ENCODE results near the gene PKP2.

The PKP2 gene

GRCh38 chr12:32754111-32754510 lies 142.5 kb downstream of the PKP2 start:
- no peak for DNase-seq (ENCODE audit: low read depth)

DNA sequence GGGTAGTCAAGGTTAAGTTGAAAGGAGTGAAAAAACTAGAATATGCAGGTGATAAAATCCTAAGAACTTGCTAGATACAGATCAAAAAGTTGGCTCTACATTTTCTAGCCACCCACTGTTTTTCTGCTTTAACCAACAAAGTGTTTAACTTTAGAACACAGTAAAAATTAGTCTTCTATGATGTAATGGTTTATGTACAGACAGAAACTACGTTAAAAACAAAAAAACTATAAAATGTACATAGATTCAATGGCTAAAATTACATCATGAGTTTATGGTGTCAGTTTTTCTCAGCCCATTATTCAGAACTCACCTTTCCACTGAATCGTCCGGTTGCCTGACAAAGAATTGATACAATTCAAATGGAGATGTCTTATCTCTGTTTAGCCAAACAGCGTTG lies 143.0 kb downstream of the PKP2 start:
- no peak for DNase-seq (ENCODE audit: low read depth)

DNA sequence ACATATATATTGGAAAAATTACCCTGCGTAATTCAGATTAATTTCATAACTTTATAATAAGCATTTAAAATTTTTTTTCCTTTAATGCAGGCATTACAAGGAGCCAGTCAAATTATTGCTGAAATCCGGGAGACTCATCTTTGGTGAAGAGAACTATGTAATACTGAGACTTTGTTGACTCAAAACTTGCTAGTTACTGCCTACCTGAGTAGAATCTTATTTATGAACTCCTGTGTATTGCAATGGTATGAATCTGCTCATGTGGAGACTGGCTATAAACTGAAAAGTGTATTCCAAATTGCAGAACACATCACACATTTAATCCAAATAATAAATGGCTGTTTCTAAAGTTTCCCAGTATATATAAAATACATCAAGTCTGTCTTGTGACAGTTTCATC lies 153.3 kb downstream of the PKP2 start:
- DNase-seq (ENCODE audit: low read depth), result no peak

DNA sequence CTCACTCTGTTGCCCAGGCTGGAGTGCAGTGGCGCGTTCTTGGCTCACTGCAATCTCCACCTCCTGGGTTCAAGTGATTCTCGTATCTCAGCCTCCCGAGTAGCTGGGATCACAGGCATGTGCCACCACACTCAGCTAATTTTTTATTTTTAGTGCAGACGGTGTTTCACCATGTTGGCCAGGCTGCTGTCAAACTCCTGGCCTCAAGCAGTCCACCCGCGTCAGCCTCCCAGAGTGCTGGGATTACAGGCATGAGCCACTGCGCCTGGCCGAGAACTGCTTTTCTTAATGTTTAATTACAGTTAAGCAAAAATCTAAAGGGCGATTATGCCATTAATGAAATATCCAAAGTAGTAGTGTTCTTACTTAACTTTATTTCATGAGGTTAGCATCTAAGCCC lies 154.4 kb downstream of the PKP2 start:
- no peak for DNase-seq (ENCODE audit: low read depth)

Measured in CMK (cell line).